PFSK-1 (cell line): ENCODE results near the gene NCF4.

Source experiments
- FOXP2 ChIP-seq: optimal IDR thresholded peaks from 2 replicates; pipeline ENCODE3; 2011; ENCODE audit warnings: borderline replicate concordance, control low read depth, inconsistent platforms; ENCODE audit not compliant: insufficient read depth; ENCODE audit errors: extremely low read length, extremely low read depth
- POLR2AphosphoS5 ChIP-seq: IDR thresholded peaks from 2 replicates; pipeline ENCODE4 v1.6.1; 2012; ENCODE audit warnings: low read depth, mild to moderate bottlenecking, control low read depth, low read length, moderate library complexity
- SIN3A ChIP-seq: IDR thresholded peaks from 2 replicates; pipeline ENCODE4 v1.6.1; 2012; ENCODE audit warnings: mild to moderate bottlenecking, low read length, moderate library complexity, borderline replicate concordance; ENCODE audit not compliant: insufficient read depth
- TAF1 ChIP-seq: IDR thresholded peaks from 2 replicates; pipeline ENCODE4 v1.6.1; 2012; ENCODE audit warnings: low read length, control low read depth, borderline replicate concordance; ENCODE audit not compliant: insufficient read depth
- TF ChIP-seq, protein P1 (sequence below), 2 experiments: IDR thresholded peaks; 2 replicates each; pipeline versions ENCODE4 v1.6.1 to v1.8.0; 2011 to 2012; ENCODE audit warnings: low read depth in 2 of 2, low read length in 2 of 2, control low read depth in 1 of 2, inconsistent platforms in 1 of 2, mild to moderate bottlenecking in 1 of 2, moderate library complexity in 1 of 2; ENCODE audit not compliant: insufficient read depth in 1 of 2

NCF4 gene

DNA sequence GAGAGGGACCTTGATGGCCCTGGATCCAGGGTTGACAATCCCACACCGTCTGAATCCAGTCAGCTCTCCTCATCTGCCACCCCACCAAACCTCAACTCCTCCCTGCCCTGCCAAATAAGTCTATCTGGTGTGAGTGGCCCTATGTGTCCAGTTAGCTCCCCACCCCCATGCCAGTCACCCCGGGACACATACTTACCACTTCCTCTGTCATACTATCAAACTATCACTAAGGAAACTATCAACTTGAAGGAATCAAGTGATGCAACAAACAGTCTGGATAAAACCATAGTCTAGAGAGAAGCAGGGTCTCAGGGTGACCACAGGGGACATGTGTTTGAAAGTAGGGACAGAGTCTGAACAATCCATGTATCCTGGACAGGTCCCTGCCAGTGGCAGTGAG is 39.4 kb downstream of the NCF4 start:
- TF ChIP-seq FOXP2 = no peak
- TF ChIP-seq TAF1 = no peak
- TF ChIP-seq SIN3A = no peak
- TF ChIP-seq, protein P1, sequence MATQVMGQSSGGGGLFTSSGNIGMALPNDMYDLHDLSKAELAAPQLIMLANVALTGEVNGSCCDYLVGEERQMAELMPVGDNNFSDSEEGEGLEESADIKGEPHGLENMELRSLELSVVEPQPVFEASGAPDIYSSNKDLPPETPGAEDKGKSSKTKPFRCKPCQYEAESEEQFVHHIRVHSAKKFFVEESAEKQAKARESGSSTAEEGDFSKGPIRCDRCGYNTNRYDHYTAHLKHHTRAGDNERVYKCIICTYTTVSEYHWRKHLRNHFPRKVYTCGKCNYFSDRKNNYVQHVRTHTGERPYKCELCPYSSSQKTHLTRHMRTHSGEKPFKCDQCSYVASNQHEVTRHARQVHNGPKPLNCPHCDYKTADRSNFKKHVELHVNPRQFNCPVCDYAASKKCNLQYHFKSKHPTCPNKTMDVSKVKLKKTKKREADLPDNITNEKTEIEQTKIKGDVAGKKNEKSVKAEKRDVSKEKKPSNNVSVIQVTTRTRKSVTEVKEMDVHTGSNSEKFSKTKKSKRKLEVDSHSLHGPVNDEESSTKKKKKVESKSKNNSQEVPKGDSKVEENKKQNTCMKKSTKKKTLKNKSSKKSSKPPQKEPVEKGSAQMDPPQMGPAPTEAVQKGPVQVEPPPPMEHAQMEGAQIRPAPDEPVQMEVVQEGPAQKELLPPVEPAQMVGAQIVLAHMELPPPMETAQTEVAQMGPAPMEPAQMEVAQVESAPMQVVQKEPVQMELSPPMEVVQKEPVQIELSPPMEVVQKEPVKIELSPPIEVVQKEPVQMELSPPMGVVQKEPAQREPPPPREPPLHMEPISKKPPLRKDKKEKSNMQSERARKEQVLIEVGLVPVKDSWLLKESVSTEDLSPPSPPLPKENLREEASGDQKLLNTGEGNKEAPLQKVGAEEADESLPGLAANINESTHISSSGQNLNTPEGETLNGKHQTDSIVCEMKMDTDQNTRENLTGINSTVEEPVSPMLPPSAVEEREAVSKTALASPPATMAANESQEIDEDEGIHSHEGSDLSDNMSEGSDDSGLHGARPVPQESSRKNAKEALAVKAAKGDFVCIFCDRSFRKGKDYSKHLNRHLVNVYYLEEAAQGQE (IDR thresholded peaks at IDR 0.05; ENCODE audit: insufficient read depth in 1 of 2, low read depth in 2 of 2, low read length in 2 of 2) = no peak
- TF ChIP-seq POLR2AphosphoS5 = no peak

DNA sequence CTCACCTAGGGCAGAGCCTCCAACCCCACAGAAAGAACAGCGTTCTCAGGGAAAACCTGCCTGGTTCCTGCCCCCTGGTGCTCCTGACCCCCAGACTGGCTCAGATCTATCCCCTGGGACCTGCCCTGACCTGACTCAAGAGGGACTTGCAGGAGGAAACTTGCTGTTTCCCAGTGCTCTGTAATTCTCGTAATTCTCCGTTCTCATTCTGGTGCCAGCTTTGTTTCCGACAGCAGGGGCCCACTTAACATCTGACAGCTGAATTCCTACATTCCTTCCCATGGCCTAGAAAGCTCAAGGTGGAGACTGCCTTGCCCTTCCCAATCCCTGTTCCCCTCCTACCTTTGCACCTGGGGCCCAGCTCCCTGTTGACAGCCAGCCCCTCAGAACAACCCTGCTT is 40.1 kb downstream of the NCF4 start:
- TF ChIP-seq SIN3A (no peak), POLR2AphosphoS5 (no peak), FOXP2 (no peak), TAF1 (no peak)
- TF ChIP-seq, protein P1 (IDR thresholded peaks at IDR 0.05; ENCODE audit: insufficient read depth in 1 of 2, low read depth in 2 of 2, low read length in 2 of 2) = no peak

GRCh38 chr22:36901411-36902142 is 40.8 kb downstream of the NCF4 start:
- TF ChIP-seq, protein P1 (IDR thresholded peaks at IDR 0.05; ENCODE audit: insufficient read depth in 1 of 2, low read depth in 2 of 2, low read length in 2 of 2) = no peak
- TF ChIP-seq TAF1 = no peak

DNA sequence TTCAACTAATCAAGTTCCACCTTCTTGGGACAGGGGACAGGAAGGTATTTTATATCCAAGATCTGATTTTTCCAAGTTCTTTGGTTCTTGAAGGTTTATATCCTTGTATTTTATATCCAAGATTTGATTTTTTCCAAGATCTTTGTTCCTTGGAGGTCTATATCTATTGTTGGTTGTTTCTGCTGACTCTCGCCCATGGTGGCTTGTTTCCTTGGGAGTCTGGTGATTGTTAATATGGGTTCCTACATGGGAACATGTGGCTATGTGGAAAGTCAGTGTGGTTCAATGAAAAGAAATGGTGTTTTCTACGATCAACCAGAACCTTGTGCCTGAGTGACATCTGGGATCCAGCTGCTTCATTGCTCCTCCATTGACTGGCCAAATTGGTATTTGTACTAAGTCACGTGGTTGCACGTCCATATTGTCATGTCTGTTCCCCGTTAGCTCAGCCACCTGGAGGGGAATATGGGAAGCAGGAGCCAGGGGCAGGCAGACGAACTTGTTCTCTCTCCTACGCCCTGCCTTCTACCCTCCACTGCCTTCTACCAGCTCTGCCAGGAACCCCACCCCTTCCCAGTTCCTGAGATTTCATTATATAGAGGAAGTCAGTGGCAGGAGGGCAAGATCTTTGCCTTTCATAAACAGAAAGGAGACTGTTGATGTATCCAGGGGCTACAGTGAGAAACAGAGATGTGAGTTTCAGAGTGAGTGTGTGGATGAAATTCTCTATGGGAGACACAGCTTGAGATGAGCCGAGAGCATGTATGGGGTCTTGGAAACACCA is 41.5 kb downstream of the NCF4 start:
- no peak for TF ChIP-seq FOXP2
- no peak for TF ChIP-seq POLR2AphosphoS5
- TF ChIP-seq, protein P1 (IDR thresholded peaks at IDR 0.05; ENCODE audit: insufficient read depth in 1 of 2, low read depth in 2 of 2, low read length in 2 of 2) = no peak
- TF ChIP-seq TAF1 = no peak
- TF ChIP-seq SIN3A = no peak
